Measurements from ENCODE around the gene CPB1. TPM values are rescaled to one million over a fixed set of nuclear protein-coding genes. Genes with fewer than 3 reads are reported as not detected.

The CPB1 gene
- total RNA-seq, 1 donor: under 0.01 TPM

DNA sequence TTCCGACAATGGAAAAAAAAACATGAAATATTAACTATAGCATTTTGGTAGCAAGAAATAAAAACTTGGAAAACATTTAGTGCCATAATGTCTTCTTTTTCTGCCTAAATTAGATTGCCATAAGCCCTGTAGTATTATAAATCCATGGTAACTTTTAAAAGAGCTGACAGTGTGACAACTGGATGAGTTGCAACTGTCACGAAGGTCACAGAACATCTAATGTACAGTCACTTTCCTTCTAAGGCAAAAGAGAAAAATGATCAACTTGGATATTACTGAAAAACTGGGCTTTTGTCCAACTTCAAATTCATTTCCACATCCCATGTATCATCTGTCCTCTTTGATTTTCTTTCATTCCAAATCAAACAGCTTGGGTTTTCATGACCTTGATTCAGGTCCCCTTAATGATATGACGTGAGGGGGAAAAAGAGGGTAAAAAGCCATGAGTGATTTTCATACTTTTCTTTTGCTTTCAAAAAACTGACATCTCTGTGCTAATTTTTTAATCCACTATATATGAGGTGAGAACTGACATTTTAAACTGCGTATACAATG is 602 bp downstream of the CPB1 start:
- no peak for DNase-seq (ENCODE audit: low read depth in 2 of 3, low spot score in 2 of 3)

- DNase-seq (ENCODE audit: low read depth in 2 of 3, low spot score in 2 of 3): no peak
Observed at GRCh38 chr3:148829926-148830325, 2.3 kb downstream of the CPB1 start.

DNA sequence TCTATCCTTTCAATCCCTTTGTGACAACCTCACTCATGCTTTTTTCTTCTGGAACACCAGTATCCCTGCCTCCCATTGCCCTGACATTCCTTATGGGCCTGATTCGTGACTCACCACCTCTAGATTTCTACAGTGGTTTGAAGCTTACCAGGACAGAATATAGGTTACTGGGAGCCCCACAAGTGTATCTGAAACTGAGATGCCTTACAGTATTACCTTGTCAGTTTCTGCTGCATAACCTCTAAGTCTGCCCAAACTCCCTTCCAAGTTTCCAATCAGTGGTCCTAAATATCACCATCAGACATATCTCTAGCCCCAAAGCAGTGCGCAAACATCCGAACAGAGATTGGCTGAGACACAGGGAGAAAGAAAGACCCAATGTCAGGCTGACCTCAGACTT is 5.6 kb downstream of the CPB1 start:
- no peak for DNase-seq (ENCODE audit: low read depth in 2 of 3, low spot score in 2 of 3)

GRCh38 chr3:148839805-148840204 is 12.2 kb downstream of the CPB1 start:
- DNase-seq (ENCODE audit: low read depth in 2 of 3, low spot score in 2 of 3): no peak

- peak in 1 of 3 donors; percentile 11 for DNase-seq (ENCODE audit: low read depth in 2 of 3, low spot score in 2 of 3)
Observed at GRCh38 chr3:148840451-148840850, 12.8 kb downstream of the CPB1 start.

DNA sequence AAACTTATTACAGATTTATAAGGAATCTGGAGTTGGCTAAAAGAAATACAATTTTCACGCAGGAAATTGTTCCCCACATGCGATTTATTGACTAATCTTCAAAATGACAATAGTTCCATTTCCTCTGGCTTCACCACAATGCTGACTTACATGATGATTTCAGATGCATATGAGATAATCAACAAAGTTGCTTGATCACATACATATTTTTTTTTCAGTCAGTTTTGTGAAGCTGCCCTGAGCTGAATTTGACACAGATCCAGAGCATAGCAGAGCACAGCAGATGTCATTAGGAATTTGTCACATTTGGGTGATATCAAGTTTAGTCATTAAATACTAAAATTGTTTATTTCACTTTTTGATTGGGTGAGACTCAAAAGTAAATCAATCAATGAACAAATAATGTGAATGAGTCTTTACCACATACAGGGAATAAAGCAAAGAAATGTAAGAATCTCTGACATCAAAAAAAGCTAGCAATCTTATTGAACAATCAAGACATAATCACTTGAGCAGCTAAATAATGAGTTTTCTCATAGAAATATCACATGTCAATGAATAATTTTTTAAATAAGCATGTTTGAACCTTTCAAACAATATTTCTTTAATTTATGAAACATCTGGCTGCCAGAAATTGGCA is 18.3 kb downstream of the CPB1 start:
- no peak for DNase-seq (ENCODE audit: low read depth in 2 of 3, low spot score in 2 of 3)

DNA sequence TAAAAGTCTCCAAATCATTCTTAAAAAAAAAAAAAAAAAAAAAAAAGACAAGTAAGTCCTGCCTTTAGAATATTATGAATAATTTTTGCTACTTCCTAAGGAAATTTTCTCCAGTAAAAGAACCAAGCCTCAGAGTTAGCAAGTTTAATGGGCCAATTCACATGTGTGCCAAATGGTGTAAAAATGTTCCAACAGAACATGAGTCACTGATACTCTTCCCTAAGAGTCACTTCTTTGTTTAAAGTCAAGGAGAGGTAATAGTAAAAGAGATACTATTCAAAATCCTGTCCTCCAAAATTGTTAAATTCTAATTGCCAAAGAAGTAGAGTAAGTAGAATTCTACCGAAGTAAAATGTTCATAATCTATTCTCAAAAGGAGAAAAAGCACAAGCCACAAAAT is 19.7 kb downstream of the CPB1 start:
- DNase-seq (ENCODE audit: low read depth in 2 of 3, low spot score in 2 of 3): no peak

DNA sequence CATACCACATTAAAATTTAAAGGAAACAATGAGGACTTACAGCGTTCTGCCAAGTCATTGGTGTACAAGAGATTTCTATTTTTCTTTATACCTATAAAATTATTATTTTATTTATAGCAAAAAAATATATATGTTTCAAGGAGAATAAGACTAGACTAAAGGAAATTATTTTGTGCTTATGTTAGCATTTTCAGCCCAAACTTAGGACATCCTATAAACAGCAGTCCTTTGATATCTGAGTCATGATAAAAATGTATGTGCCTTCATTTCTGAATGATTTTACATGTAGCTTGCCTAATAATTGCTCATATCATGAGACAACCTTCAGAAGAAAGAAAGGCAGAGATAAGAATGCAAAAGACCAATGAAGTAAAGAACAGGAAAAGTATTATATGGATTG is 20.8 kb downstream of the CPB1 start:
- DNase-seq (ENCODE audit: low read depth in 2 of 3, low spot score in 2 of 3): no peak

- no peak for DNase-seq (ENCODE audit: low read depth in 2 of 3, low spot score in 2 of 3)
Observed at GRCh38 chr3:148852271-148852992, 24.8 kb downstream of the CPB1 start.

DNA sequence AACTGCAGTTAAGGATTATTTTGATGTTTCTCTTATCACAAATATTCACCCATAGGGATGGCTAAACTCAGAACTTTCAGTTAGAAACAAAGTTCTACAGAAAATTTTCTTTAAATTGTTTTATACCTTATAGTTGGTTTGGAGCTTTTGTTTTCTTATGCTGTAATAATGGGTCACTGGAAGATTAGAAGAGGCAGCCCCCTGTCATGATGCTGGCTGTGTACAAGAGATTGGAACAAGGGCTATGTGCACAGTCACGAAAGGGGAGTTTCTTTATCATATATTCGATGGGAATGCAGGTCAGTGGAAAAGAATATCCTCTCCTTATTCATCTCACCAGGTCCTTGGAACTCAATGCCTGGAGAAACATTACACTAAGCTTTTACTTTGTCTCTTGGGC is 25.5 kb downstream of the CPB1 start:
- no peak for DNase-seq (ENCODE audit: low read depth in 2 of 3, low spot score in 2 of 3)

DNA sequence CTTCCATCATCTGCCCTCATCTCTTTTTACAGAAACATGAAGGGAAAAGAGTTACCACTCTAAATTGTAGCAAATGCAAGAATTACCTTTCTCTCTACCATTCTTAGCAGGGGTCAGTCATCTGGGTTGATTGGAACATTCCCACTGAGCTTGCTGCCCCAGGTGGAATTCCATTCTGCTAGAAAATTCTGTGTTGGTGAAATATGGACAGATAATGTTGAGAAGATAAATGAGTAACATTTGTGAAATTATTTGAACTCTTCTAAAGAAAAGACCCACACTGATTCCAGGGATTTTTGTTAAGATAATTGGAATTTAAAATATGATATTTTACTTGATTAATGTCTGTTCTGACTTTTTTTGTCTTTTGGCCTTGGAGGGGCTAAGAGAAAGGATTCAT is 26.4 kb downstream of the CPB1 start:
- DNase-seq (ENCODE audit: low read depth in 2 of 3, low spot score in 2 of 3): no peak

DNA sequence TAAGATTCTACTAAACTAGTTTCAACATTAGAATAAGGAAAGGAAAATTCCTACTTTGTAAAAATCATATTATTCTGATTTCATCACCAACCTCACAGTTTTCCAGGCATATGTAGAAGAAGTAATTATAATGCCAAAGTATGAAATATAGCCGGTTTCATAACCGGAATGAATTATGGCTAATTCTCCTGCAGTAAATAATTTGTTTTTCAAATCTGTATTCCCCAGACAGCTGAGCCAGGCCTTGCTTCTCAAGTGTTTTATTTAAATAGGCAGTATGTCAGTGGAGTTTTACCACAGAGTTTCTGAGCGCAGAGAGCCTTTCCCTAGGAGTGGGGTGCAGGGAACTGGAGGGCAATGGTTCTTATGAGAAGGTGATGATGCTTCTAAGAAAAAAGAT is 28.8 kb downstream of the CPB1 start:
- DNase-seq (ENCODE audit: low read depth in 2 of 3, low spot score in 2 of 3): no peak

DNA sequence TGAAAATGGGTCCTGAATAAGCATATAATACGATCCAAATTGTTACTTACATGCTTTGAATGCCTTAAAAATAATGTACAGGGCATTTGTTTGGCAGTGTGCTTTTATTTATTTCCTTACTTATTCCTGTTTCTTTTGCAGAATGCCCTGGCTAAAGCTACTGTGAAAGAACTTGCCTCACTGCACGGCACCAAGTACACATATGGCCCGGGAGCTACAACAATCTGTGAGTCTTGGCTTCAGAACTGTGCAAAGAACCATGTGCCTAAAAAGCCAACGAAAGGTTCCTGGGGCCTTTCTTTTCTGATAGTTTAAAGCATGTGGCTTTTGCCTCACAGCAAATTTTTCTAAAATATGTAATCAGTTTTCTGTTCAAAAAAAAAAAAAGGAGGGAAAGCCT is 29.7 kb downstream of the CPB1 start:
- no peak for DNase-seq (ENCODE audit: low read depth in 2 of 3, low spot score in 2 of 3)

GRCh38 chr3:148861277-148861869 is 33.8 kb downstream of the CPB1 start:
- DNase-seq (ENCODE audit: low read depth in 2 of 3, low spot score in 2 of 3): peak; percentile 3 to 77 (median 49)

DNA sequence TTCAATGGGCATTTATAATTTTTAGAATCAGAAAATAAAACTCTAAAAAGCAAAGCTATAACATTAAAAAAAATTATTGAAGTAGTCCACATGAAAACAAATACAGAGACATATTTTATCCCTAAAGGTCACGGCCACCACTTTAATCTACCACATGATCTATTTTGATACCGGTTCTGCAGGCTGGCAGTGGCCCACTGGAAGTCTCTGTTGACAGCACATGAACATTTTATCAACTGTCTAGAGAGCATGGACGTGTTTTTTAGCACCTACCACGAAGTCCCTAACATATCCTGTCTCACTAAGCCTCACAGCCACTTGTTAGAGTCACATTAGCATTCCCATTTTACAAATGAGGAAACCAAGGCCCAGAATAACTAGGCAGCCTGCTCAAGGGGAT is 35.7 kb downstream of the CPB1 start:
- no peak for DNase-seq (ENCODE audit: low read depth in 2 of 3, low spot score in 2 of 3)

- DNase-seq (ENCODE audit: low read depth in 2 of 3, low spot score in 2 of 3): no peak
Observed at GRCh38 chr3:148863814-148864213, 36.2 kb downstream of the CPB1 start.

GRCh38 chr3:148865049-148865448 is 37.4 kb downstream of the CPB1 start, which contains the start of gene CPA3:
CPA3 (plus strand) TSS chr3:148865296; CDS start chr3:148865308, 12 bp downstream.
- DNase-seq (ENCODE audit: low read depth in 2 of 3, low spot score in 2 of 3): peak in 2 of 3 donors; percentile 57 to 87

- DNase-seq (ENCODE audit: low read depth in 2 of 3, low spot score in 2 of 3): no peak
Observed at GRCh38 chr3:148866261-148866660, 38.6 kb downstream of the CPB1 start.

DNA sequence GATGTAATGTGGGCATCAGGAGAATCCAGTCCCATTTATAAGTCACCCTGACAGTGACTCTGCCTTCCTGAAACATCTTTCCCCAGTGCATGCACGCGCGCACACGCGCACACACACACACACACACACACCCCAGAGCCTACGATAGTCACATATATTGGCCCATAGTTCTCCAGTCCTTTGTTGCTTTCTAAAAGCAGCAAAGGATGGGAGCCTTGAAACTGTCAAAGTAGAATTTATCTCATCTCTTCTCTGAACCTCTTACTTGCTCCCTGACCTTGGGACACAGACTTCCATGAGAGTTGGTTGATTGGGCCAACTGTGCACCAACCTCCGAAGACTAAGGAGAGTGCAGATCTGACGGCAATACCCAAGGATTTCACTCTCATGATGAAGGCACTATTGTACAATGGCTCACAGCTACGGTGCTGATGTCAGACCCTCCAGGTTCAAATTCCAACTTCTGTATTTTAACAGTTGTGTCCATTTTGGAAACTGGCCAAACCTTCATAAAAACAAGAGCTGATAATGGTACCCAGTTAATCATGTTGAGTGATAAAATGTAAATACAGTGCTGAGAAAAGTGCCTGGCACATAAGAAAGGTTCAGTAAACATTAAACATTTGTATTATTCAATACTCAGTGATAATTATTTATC is 45.8 kb downstream of the CPB1 start:
- no peak for DNase-seq (ENCODE audit: low read depth in 2 of 3, low spot score in 2 of 3)

DNA sequence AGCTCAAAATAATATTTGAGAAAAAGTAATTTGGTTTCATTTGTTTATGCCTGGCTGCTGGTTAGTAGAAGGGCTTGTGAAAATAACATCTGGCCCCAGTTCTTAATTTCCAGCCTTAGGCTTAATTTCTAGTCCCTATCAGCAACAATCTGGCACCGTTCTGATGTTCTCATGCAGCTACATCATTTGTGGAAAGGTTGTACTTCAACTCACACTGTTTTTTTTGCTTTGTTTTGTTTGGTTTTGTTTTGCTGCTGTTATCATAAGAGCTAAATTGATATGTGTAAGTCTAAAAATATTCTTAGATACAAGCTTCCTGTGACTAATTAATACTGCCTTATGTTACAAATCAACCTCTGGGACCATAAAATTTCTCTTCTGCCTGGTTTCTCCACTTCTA is 46.4 kb downstream of the CPB1 start:
- DNase-seq (ENCODE audit: low read depth in 2 of 3, low spot score in 2 of 3): no peak

GRCh38 chr3:148878095-148878494 is 50.5 kb downstream of the CPB1 start:
- no peak for DNase-seq (ENCODE audit: low read depth in 2 of 3, low spot score in 2 of 3)
